ENCODE data around the gene SP3. TPM values are rescaled to one million over a fixed set of nuclear protein-coding genes. Genes with fewer than 3 reads are reported as not detected.
A peak's percentile ranks its signal among the peaks of the same experiment; 100 is the strongest.

SP3 gene
- total and polyA plus RNA-seq, 9 of the 15 experiments (the other 6 are each of a cell fraction or from before 2014, with no cell fraction given), result 12.0 to 106 (median 74.9) TPM

GRCh38 chr2:173965372-173966025, at the start of gene SP3 (continued):
- TF ChIP-seq TEAD4 (IDR thresholded peaks at IDR 0.05; ENCODE audit: low read length), result no peak
- no peak for TF ChIP-seq TEAD4 (CRISPR knock-in tag; IDR thresholded peaks at IDR 0.05; ENCODE audit: borderline replicate concordance)
- TF ChIP-seq ZBTB12 (CRISPR knock-in tag; IDR thresholded peaks at IDR 0.05), result 0 out of 2 replicates have a peak, but pooled peaks have one; percentile 37
- no peak for TF ChIP-seq HOXB6 (CRISPR knock-in tag; IDR thresholded peaks at IDR 0.05; ENCODE audit: borderline replicate concordance)
- no peak for TF ChIP-seq PRMT5 (CRISPR knock-in tag; IDR thresholded peaks at IDR 0.05)
- no peak for TF ChIP-seq CBFA2T2 (conservative IDR thresholded peaks at IDR 0.05)
- no peak for TF ChIP-seq ZBTB5 (IDR thresholded peaks at IDR 0.05)
- TF ChIP-seq HEY1 (CRISPR knock-in tag; IDR thresholded peaks at IDR 0.05; ENCODE audit: borderline replicate concordance), result peak; percentile 31; the same call in 1 of the 2 replicates
- no peak; the same call in 1 of the 2 replicates for TF ChIP-seq GMEB1 (CRISPR knock-in tag; IDR thresholded peaks at IDR 0.05)
- no peak for TF ChIP-seq KLF1 (tag; IDR thresholded peaks at IDR 0.05)
- TF ChIP-seq, protein P1, sequence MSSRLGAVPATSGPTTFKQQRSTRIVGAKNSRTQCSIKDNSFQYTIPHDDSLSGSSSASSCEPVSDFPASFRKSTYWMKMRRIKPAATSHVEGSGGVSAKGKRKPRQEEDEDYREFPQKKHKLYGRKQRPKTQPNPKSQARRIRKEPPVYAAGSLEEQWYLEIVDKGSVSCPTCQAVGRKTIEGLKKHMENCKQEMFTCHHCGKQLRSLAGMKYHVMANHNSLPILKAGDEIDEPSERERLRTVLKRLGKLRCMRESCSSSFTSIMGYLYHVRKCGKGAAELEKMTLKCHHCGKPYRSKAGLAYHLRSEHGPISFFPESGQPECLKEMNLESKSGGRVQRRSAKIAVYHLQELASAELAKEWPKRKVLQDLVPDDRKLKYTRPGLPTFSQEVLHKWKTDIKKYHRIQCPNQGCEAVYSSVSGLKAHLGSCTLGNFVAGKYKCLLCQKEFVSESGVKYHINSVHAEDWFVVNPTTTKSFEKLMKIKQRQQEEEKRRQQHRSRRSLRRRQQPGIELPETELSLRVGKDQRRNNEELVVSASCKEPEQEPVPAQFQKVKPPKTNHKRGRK (tag; IDR thresholded peaks at IDR 0.05), result no peak
- no peak for TF ChIP-seq STAT6 (CRISPR knock-in tag; IDR thresholded peaks at IDR 0.05)
- TF ChIP-seq RFX5 (IDR thresholded peaks at IDR 0.05; ENCODE audit: low read depth, low read length), result no peak
- TF ChIP-seq DIDO1 (tag; IDR thresholded peaks at IDR 0.05; ENCODE audit: low read depth), result 0 out of 2 replicates have a peak, but pooled peaks have one; percentile 38
- TF ChIP-seq ELF1 (tag; IDR thresholded peaks at IDR 0.05), result peak; percentile 93
- peak; percentile 89 for TF ChIP-seq TAF7 (tag; IDR thresholded peaks at IDR 0.05)
- no peak for TF ChIP-seq MBD1 (CRISPR knock-in tag; IDR thresholded peaks at IDR 0.05)

All from K562 (cell line).